Ovary (tissue), 9 donors: Measurements from ENCODE around the gene MGAT5. TPM values are rescaled to one million over a fixed set of nuclear protein-coding genes. Genes with fewer than 3 reads are reported as not detected.

Source experiments
- DNase-seq, 5 donors: peaks; one replicate each; pipeline ENCODE4 v3.0.0-alpha.2; 2019 to 2020
- H3K27ac ChIP-seq, 2 donors: fragments of 200-600 bp; one replicate each; pipeline versions ENCODE4 v1.5.1 to v1.8.0; 2019 to 2022
- H3K27me3 ChIP-seq: fragments of 200-600 bp; one replicate; pipeline ENCODE4 v1.8.0; 2022
- H3K36me3 ChIP-seq: fragments of 200-600 bp; sonication (generic); one replicate; pipeline ENCODE4 v1.5.1; 2019
- H3K4me1 ChIP-seq: one replicate; pipeline ENCODE4 v1.8.1; 2013; ENCODE audit warnings: mild to moderate bottlenecking, moderate library complexity; ENCODE audit not compliant: insufficient read depth
- H3K4me3 ChIP-seq: fragments of 200-600 bp; sonication (generic); one replicate; pipeline ENCODE4 v1.5.1; 2017
- H3K9me3 ChIP-seq, 2 donors: fragments of 200-600 bp in 1 of 2; sonication (generic) in 1 of 2; one replicate each; pipeline versions ENCODE4 v1.5.1 to v1.8.1; 2013 to 2019; ENCODE audit warnings: mild to moderate bottlenecking in 1 of 2, moderate library complexity in 1 of 2
- CTCF ChIP-seq, 3 donors: fragments of 450-650 bp in 2 of 3; fragments of 200-600 bp in 1 of 3; IDR thresholded peaks; one replicate each; pipeline versions ENCODE4 v1.5.1 to v1.8.0; 2016 to 2022; ENCODE audit warnings: antibody characterized with exemption in 3 of 3, mild to moderate bottlenecking in 1 of 3
- EP300 ChIP-seq: sonication (generic); formaldehyde crosslinking; IDR thresholded peaks from one replicate; pipeline ENCODE4 v1.6.1; 2017; ENCODE audit warnings: antibody characterized with exemption
- POLR2A ChIP-seq: fragments of 450-650 bp; IDR thresholded peaks from one replicate; pipeline ENCODE4 v1.6.1; 2017; ENCODE audit warnings: antibody characterized with exemption, mild to moderate bottlenecking, moderate library complexity
- WGBS, 3 donors: extraction: QIAGEN DNeasy Blood & Tissue Kit in 1 of 3; methylation state at CpG; one replicate each; pipeline versions ENCODE4 v1.1.5 to v1.1.7; 2013 to 2017; 5-methylcytosine and 5-hydroxymethylcytosine counted together
- intact Hi-C, 4 donors: fragments of 100-400 bp; cut with DNase I; formaldehyde crosslinking; loops; one replicate each; pipeline versions ENCODE4 v1.11.0 to v1.15.1; 2022 to 2023
- polyA plus RNA-seq, 2 donors: library from polyadenylated mRNA; stranded (reverse); fragments of 200-250 nt in 1 of 2; fragments of 350-450 nt in 1 of 2; fragmentation: Illumina TruSeq in 1 of 2; extraction: RNeasy Lipid Tissue Mini Kit (QIAGEN cat#74804) in 1 of 2; gene quantifications; one replicate each; pipeline ENCODE4 v1.2.3, GENCODE V29; 2013 to 2014
- total RNA-seq, 7 donors: library from RNA; depleted of rRNA in 2 of 7; stranded (reverse); fragments of >200 nt in 2 of 7; fragmentation: NEBNext Ultra II Directional in 3 of 7; extraction: Animal tissue kit (Norgen Biotek cat#: 25700) in 3 of 7; gene quantifications; one replicate each; pipeline versions ENCODE4 v1.1.0 to v1.2.4, GENCODE V29; 2016 to 2023
- donor health status: DM: no; HTN: no; CAD: no; lungs with moderate emphysema.
- donor health status: DM: no; HTN: no; CAD: no.
- donor health status: Bipolar disorder and iron deficiency.
- donor health status: DM: yes; HTN: yes; CAD: no.
- donor health status: DM: no; HTN: no; CAD: no.
- donor health status: DM: yes; HTN: yes; CAD: no.

The MGAT5 gene
- total and polyA plus RNA-seq, 9 donors = 11.3 to 61.2 (median 32.4) TPM

DNA sequence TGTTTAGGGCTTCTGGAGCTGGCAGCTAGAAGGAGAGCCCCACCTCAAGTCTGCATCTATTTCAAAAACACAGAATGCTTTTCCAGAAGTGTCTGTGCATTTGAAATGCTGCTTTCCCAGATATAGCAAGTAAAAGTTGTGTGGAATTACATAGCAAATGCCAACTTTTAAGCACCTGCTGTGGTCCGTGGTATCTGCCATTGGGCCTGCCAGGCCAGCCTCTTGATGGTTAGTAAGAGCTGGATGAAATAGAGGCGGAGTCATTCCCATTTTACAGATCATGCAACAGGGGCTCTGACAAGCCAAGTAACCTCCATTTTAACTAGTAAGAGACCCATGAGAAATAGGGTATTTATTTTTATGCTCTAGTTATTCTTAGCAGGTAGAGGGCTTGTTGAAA lies 61.6 kb downstream of the MGAT5 start:
- Histone ChIP-seq H3K27ac (no peak overlapping the region), H3K36me3 (no peaks in the 10 kb centered on the region), H3K4me1 (peaks cover 6% of the 10 kb centered on the region), H3K9me3 (no peaks in the 10 kb centered on the region), H3K4me3 (no peak overlapping the region), H3K27me3 (no peaks in the 10 kb centered on the region)
- DNase-seq = no peak
- intact Hi-C loops = no loop called here
- TF ChIP-seq EP300 = no peak
- no peak for TF ChIP-seq CTCF (IDR thresholded peaks at IDR 0.05)
- 92 to 94% (median 92%) methylated on average over 2 of the region's 2 CpGs for WGBS, 3 donors

DNA sequence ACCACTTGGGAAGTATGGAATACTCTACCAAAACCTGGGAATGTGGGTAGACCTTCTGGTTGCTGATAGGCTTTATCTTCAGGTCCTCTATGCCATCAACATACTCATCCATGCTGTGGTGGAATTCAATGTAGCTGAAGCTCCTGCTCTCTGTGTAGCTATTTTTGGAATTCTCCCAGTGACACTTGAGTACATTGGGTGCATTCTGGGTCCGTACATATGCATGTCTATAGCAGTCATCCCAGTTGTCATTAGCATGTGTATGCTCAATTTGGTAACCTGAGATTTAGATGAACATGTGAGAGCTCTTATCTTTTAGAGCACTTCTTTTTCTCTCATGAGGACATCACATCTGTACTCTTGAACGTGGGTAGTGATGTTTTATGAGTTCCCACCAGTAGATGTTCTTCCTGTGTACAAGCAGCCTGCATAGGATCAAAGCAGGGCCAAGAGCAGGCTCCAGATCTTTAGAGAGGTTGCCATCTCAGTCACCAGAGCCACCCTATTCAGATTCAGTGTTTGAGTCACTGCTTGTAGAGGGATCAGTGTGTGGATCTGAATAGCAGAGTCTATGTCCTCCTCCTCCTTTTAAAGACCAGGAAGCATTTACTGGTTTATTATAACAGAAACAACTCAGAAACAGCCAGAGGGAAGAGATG lies 65.9 kb downstream of the MGAT5 start:
- TF ChIP-seq CTCF (IDR thresholded peaks at IDR 0.05) (no peak), POLR2A (no peak), EP300 (no peak)
- 76 to 78% (median 78%) methylated on average over 2 of the region's 2 CpGs for WGBS, 3 donors
- intact Hi-C loops = no loop called here
- Histone ChIP-seq H3K36me3 (no peaks in the 10 kb centered on the region), H3K9me3 (no peaks in the 10 kb centered on the region), H3K4me1 (peaks cover 2% of the 10 kb centered on the region), H3K27me3 (no peaks in the 10 kb centered on the region), H3K4me3 (no peak overlapping the region), H3K27ac (no peak overlapping the region)
- DNase-seq = no peak

DNA sequence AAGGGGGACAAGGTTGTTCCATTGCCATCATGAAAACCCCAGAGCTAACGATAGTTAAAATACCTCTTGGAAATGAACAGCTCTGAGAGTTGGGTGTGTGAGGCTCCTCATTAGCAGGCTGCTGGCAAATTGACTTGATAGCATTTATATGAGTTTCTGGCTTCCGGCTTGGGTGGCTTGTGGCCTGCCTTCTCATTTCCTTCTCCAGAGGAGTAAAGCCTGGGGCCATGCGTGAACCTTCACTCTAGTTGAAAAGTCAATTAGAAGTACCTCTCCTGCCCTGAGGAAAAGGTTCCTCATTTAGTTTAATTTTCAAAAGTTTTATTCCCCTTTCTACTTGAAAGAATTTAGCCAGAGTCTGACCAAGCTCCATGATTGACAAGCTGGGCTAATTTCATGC lies 67.1 kb downstream of the MGAT5 start:
- Histone ChIP-seq H3K9me3 (no peaks in the 10 kb centered on the region), H3K4me1 (peaks cover 3% of the 10 kb centered on the region), H3K4me3 (no peak overlapping the region), H3K27ac (no peak overlapping the region), H3K27me3 (no peaks in the 10 kb centered on the region), H3K36me3 (no peaks in the 10 kb centered on the region)
- intact Hi-C loops = no loop called here
- no peak for TF ChIP-seq CTCF (IDR thresholded peaks at IDR 0.05)
- no peak for TF ChIP-seq POLR2A
- TF ChIP-seq EP300 = no peak
- DNase-seq = no peak
- 95 to 98% (median 96%) methylated on average over 3 of the region's 3 CpGs for WGBS, 3 donors

GRCh38 chr2:134323777-134324176 lies 69.9 kb downstream of the MGAT5 start:
- no peak for TF ChIP-seq CTCF (IDR thresholded peaks at IDR 0.05)
- TF ChIP-seq EP300 = no peak
- TF ChIP-seq POLR2A = no peak
- Histone ChIP-seq H3K27me3 (no peaks in the 10 kb centered on the region), H3K36me3 (no peaks in the 10 kb centered on the region), H3K9me3 (no peaks in the 10 kb centered on the region), H3K27ac (no peak overlapping the region), H3K4me1 (peaks cover 3% of the 10 kb centered on the region), H3K4me3 (no peak overlapping the region)
- WGBS, 3 donors = 88 to 99% (median 89%) methylated on average over 1 of the region's 1 CpG
- intact Hi-C loops = no loop called here
- no peak for DNase-seq
